ENCODE measurements around the gene RNASE11. TPM values are rescaled to one million over a fixed set of nuclear protein-coding genes. Genes with fewer than 3 reads are reported as not detected.

RNASE11 gene
- total RNA-seq, 2 experiments from 2014 or later: not detected

- no peak overlapping the region for H3K4me3 ChIP-seq (ENCODE audit: low read depth, low read length, poor library complexity, severe bottlenecking)
- H3K9me3 ChIP-seq (ENCODE audit: low read length): no peaks in the 10 kb centered on the region
- no peak for DNase-seq (ENCODE audit: low spot score)
- H3K79me2 ChIP-seq (ENCODE audit: insufficient read depth, low read depth, low read length): no peaks in the 10 kb centered on the region
- no peaks in the 10 kb centered on the region for H3K4me1 ChIP-seq (ENCODE audit: insufficient read depth, low read length, poor library complexity, severe bottlenecking)
- no peak for TF ChIP-seq EZH2phosphoT487 (IDR thresholded peaks at IDR 0.05; ENCODE audit: borderline replicate concordance, low read depth, low read length)
- no peak overlapping the region for H3K27ac ChIP-seq (ENCODE audit: low read depth, low read length, poor library complexity, severe bottlenecking)
- no peaks in the 10 kb centered on the region for H4K20me1 ChIP-seq (ENCODE audit: insufficient read depth, low read length)
- no peak overlapping the region for H3K4me2 ChIP-seq (ENCODE audit: low read length)
- H3K9me2 ChIP-seq (ENCODE audit: insufficient read depth, low read length): no peaks in the 10 kb centered on the region
- CTCF ChIA-PET (ENCODE audit: unreplicated experiment): no interaction called here
- H3K36me3 ChIP-seq (ENCODE audit: insufficient read depth, low read length): no peaks in the 10 kb centered on the region
- no peak overlapping the region for H2AFZ ChIP-seq (ENCODE audit: low read length)
- POLR2A ChIA-PET: interaction anchor here (1.3 kb wide), 1 partner anchor 27 kb away, joined by 5 read pairs; no protein-coding TSS in a partner anchor
- BruUV-seq (replicated peaks): no TSS peak
- intact Hi-C loops (cut with micrococcal nuclease; ENCODE audit: unreplicated experiment): no loop called here
These were observed 32.0 kb downstream of the RNASE11 start for GRCh38 chr14:20555845-20556244.

DNA sequence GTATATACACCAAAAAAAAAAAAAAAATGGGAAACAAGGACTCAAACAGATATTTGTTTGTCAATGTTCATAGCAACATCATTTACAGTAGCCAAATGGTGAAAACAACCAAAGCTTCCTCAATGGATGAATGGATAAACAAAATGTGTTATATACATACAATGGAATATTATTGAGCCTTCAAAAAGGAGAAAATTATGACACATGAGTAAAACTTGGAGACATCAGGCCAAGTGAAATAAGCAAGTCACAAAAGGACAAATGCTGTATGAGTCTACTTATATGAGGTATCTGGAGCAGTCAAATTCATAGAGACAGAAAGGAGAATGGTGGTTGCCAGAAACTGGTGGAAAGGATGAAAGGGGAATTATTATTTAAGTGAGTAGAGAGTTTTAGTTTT, 34.8 kb downstream of the RNASE11 start:
- H3K27ac ChIP-seq (ENCODE audit: low read depth, low read length, poor library complexity, severe bottlenecking): no peak overlapping the region
- H3K4me2 ChIP-seq (ENCODE audit: low read length): no peak overlapping the region
- H3K36me3 ChIP-seq (ENCODE audit: insufficient read depth, low read length): no peaks in the 10 kb centered on the region
- H2AFZ ChIP-seq (ENCODE audit: low read length): no peak overlapping the region
- H3K79me2 ChIP-seq (ENCODE audit: insufficient read depth, low read depth, low read length): no peaks in the 10 kb centered on the region
- intact Hi-C loops (cut with micrococcal nuclease; ENCODE audit: unreplicated experiment): no loop called here
- no peaks in the 10 kb centered on the region for H3K9me2 ChIP-seq (ENCODE audit: insufficient read depth, low read length)
- DNase-seq (ENCODE audit: low spot score): no peak
- ChIA-PET CTCF (ENCODE audit: unreplicated experiment) (no interaction called here), POLR2A (interaction anchor here (0.7 kb wide), 1 partner anchor 61 kb away, joined by 4 read pairs; no protein-coding TSS in a partner anchor)
- no peaks in the 10 kb centered on the region for H4K20me1 ChIP-seq (ENCODE audit: insufficient read depth, low read length)
- no TSS peak for BruUV-seq (replicated peaks)
- no peaks in the 10 kb centered on the region for H3K9me3 ChIP-seq (ENCODE audit: low read length)
- TF ChIP-seq EZH2phosphoT487 (IDR thresholded peaks at IDR 0.05; ENCODE audit: borderline replicate concordance, low read depth, low read length) (no peak), CTCF (conservative IDR thresholded peaks at IDR 0.05; ENCODE audit: low read length) (no peak)
- no peaks in the 10 kb centered on the region for H3K4me1 ChIP-seq (ENCODE audit: insufficient read depth, low read length, poor library complexity, severe bottlenecking)
- H3K4me3 ChIP-seq (ENCODE audit: low read depth, low read length, poor library complexity, severe bottlenecking): no peak overlapping the region

- Histone ChIP-seq H3K9me2 (ENCODE audit: insufficient read depth, low read length) (no peaks in the 10 kb centered on the region), H3K9me3 (ENCODE audit: low read length) (no peaks in the 10 kb centered on the region), H4K20me1 (ENCODE audit: insufficient read depth, low read length) (no peaks in the 10 kb centered on the region), H3K36me3 (ENCODE audit: insufficient read depth, low read length) (no peaks in the 10 kb centered on the region), H3K4me1 (ENCODE audit: insufficient read depth, low read length, poor library complexity, severe bottlenecking) (no peaks in the 10 kb centered on the region), H3K79me2 (ENCODE audit: insufficient read depth, low read depth, low read length) (no peaks in the 10 kb centered on the region), H3K27ac (ENCODE audit: low read depth, low read length, poor library complexity, severe bottlenecking) (no peak overlapping the region), H2AFZ (ENCODE audit: low read length) (no peak overlapping the region), H3K4me2 (ENCODE audit: low read length) (no peak overlapping the region), H3K4me3 (ENCODE audit: low read depth, low read length, poor library complexity, severe bottlenecking) (no peak overlapping the region)
- no peak for TF ChIP-seq CTCF (conservative IDR thresholded peaks at IDR 0.05; ENCODE audit: low read length)
- TF ChIP-seq EZH2phosphoT487 (IDR thresholded peaks at IDR 0.05; ENCODE audit: borderline replicate concordance, low read depth, low read length): no peak
- no peak for DNase-seq (ENCODE audit: low spot score)
- ChIA-PET POLR2A (interaction anchor here (1.2 kb wide), 1 partner anchor 73 kb away, joined by 3 read pairs; no protein-coding TSS in a partner anchor), CTCF (ENCODE audit: unreplicated experiment) (no interaction called here)
- intact Hi-C loops (cut with micrococcal nuclease; ENCODE audit: unreplicated experiment): no loop called here
- no TSS peak for BruUV-seq (replicated peaks)
These were observed 36.2 kb downstream of the RNASE11 start for GRCh38 chr14:20551606-20552005.
